ENCODE data around the gene FAM111A.

FAM111A gene

DNA sequence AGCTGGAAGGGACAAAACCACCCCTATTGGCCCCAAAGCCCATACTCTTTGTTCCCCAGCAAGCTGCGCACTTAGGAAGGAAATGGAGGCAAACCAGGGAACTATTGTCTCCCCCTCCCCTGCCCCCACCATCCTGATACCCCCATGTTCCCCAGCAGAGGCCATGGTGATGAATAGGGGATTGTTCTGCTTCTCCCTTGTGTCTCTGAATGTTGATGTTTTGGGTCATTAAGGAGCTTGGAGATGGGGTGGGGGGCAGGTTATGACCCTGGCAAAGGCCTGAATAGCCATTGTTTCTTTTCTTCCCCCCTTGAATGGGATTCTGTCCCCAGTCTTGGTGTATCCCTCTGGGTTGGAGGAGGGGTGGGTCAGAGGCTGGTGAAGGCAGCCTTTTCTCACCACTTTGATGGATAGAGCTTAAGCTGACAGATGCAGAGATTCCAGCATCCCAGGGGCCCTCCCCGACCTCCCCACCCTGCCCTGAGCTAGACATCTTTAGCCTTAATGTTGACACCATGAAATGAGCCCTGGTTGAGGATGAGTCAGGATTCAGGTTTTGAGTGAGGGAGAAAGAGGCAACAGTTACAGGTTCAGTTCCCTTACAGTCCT, 37.6 kb downstream of the FAM111A start:
- DNase-seq: no peak

DNA sequence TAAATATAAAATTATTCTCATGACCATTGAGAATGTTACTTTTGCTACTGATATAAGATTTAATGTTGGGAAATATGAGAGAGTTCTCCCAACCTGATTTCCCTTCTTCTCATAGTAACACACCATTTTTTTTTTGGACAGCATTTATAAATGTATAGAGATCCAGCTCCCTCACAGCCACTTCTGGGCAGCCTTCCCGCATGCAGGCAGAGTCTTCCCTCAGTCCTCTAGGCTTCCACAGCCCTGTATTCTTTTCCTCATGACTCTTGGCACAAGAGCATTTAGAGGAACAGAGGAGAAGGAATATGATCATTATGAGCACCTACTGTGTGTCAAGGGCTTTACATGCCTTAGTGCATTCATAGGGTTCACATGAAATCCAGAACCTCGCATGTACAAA, 38.3 kb downstream of the FAM111A start:
- no peak for DNase-seq

DNA sequence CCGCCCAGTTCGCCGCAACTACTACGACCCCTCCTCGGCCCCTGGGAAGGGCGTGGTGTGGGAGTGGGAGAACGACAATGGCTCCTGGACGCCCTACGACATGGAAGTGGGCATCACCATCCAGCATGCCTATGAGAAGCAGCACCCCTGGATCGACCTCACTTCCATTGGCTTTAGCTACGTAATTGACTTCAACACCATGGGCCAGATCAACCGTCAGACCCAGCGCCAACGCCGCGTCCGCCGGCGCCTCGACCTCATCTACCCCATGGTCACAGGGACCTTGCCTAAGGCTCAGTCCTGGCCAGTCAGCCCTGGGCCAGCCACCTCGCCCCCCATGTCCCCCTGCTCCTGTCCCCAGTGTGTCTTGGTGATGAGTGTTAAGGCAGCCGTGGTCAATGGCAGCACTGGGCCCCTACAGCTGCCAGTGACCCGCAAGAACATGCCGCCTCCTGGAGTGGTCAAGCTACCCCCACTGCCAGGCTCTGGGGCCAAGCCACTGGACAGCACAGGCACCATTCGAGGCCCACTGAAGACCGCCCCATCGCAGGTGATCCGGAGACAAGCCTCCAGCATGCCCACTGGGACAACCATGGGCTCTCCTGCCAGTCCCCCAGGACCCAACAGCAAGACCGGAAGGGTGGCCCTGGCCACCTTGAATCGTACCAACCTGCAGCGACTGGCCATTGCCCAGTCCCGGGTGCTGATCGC, 39.2 kb downstream of the FAM111A start:
- no peak for DNase-seq

DNA sequence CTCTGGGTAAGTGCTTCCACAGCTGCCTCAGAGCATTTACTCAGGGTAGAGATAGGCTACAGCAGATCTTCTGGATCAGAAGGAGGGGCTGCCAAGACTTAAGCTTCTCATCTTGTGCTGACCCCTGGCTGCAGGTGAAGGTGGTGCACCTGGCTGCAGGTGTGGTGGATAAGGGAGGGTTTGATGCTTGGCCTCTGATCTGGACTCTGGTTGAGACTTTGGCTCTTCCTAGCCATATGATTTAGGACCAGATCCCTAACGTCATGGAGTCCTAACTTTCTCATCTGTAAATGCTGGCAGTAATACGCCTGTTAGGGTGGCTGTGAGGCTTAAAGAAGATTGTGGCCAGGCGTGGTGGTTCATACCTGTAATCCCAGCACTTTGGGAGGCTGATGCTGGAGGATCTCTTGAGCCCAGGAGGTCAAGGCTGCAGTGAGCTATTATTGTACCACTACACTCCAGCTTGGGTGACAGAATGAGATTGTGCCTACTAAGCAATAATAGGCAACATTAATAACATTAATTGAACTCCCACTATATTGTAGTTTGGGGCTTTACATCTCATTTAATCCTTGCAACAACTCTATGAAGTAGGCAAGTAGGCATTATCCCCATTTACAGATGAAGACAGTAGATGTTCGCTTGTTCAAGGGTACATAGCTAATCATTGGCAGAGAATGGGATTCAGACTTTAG, 39.9 kb downstream of the FAM111A start:
- DNase-seq: peak; percentile 40

DNA sequence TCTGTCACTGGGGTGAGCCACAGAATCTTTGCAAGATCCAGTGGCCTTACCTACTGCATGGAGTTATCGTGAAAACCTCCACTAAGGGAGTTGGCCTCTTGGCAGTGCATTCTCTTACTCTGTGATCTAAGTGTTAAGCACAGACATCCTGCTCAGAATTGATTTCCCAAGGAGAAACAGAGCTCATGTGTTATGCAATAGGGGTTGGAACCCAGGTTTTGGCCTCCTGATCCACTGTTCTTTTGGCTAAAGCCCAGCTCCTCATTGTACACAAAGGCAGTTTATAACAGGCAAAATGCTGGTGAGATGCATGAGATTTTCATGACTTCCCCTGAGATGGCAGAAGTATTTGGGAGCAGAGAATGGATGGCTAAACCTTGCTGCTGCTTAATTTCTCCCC, 41.1 kb downstream of the FAM111A start:
- DNase-seq: no peak

DNA sequence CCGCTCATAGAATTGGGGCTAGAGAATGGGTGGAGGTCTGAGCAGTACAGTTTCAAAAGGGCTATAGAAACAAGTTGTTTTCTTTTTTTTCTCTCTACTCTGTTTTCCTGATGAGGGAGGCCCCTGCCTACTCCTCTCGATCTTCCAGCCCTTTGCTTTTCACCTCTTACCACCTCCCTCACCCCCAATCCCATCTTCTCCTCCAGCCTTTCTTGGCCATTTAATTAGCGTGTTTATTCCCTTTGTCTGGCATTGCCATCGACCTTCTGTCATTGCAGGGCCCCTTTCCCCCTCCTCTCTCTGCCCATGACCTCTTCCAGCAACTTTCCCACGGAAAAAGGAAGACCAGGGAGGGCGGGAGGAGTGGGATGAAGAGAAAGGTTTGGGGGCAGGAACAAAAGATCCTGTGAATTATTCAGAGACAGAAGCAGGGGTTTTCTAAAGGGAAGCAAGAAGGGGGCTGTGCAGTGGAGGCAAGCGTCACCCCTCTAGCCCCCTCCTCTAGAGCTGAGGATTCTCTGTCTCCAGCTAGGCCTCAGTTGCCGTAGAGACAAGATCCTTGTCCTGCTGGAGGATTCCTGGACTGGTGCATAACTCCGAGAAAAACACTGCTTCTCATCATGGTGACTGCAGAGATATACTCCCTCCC, 42.2 kb downstream of the FAM111A start:
- DNase-seq: no peak

DNA sequence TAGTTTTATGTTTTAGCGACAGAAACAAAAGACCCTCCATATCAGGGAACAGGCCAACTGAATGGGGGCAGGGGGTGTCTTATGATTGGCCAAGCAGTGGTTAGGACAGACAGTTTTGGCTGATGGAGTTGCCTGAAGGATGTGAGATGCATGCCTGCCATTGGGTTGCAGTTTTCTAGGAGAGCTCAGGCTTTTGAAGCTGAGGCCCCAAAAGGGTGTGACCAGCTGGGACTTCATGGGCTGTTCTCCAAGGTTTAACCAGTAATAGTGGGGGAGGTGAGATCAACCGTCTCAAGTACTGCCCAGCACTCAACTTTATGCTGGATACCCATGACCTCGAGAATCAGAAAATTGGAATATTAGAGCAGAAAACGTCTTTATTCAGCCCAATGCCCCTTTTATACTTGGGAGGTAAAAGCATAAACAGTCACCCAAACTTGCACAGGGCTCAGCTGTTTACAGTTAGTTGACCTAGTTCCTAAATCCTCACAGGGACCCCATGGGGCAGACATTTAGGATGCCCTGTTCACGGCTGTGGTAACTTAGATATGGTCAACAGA, 42.8 kb downstream of the FAM111A start:
- no peak for DNase-seq

DNA sequence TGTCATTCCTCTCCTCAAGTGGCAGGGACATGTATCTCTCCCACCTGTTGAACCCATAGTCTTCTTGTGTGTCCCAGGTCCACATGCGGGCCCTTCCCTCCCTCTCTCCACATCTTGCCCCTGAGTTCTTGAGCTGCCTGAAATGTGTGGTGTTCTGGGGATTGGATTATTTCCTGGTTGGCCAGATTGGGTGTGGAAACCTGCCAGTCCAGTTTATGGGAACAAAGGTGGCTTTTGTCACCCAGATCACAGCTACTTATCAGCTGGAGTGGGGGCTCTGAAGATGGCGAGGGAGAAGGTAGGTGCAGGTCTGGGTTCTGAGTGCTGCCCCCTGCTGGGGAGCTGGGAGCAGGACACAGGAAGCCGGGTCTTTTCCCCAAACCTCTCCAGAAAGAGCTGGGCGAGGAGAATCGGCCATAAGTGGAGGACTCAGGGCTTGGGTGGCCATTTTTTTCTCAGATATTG, 43.5 kb downstream of the FAM111A start:
- peak; percentile 66 for DNase-seq

DNA sequence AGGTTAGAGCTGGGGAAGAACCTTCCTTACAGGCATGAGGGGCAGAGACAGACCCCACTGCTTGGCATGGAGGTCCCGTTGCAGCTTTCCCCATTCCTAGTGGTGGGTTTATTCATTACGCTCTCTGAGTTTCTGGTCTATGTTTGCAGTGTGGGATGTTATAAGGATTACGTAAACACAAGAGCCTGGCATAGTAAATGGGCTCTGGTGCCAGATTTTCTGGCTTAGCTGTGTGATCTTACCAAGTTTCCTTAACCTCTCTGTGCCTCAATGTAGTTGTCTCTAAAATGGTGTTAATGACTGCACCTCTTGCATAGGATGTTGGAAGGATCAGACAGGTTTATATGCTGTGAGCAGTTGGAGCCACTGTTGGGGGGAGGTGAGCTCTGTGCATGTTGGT, 44.4 kb downstream of the FAM111A start:
- no peak for DNase-seq

DNA sequence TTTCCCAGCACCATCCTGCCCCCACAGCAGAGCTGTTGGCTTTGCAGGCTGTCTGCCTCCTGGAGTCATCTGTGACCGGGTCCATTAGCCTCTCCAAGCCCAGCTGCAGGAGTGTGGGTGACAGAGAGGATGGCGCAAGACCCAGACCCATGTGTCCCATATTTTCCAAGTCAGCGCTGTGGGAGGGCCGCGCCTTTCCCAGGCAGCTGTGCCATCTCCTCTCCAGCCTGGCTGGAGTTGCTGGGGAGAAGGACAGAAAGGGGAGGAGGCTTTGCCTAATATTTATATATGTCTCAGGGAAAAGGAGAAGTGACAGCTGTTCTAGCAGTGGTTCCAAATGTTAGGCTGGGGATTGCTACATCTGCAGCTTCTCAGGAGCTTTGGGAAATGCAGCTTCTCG, 44.9 kb downstream of the FAM111A start:
- no peak for DNase-seq

DNA sequence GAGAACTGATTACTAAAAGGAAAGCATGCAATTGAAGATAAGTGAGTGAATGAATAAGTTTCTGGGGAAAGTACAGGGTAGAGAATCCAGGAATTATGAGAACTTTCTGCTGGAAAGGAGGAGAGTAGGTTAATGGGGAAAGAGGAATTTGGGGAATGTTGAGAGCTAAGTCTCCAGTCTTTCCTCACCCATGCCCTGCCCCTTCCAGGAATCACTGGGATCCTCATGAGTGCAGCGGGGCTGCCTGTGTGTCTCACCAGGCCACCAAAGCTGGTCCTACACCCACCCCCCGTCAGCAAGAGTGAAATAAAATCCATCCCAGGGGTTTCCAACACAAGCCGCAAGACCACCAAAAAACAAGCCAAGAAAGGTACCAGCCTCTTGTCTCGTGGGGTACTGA, 46.3 kb downstream of the FAM111A start:
- DNase-seq: no peak

DNA sequence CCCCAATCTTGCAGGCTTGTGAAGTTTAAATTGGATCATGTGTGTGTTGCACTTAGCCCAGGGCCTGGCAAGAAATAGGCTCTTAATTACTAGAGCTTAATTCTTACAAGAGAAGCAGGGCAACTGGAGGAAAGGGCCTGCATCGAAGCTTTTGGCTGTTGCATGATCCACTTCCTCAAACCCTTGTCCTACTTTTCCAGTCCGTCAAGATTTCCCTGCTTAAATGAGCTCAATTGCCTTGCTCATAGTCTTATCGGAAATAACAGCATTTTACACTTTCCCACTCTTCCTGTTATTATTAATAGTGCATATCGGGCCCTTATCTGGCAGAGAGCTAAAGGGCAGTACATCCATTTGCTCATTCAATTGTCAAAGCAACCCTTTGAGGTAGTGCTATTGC, 47.3 kb downstream of the FAM111A start:
- no peak for DNase-seq

DNA sequence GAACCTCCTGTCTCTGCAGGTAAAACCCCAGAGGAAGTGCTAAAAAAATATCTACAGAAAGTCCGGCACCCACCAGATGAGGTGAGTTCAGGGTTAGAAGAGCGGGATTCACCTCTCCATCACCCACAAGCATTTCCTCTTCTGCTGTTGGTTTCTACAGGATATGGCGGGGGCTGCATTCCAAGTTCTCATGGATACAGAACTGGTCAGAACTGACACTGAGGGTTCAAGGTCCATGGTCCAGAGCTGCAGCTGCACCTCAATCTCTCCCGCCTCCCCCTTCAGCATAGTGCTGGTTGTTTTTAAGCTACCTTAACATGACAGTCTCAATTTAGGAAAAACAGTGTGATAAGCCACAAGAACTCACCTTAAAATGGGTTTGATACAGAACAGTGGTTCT, 48.4 kb downstream of the FAM111A start:
- DNase-seq: no peak

DNA sequence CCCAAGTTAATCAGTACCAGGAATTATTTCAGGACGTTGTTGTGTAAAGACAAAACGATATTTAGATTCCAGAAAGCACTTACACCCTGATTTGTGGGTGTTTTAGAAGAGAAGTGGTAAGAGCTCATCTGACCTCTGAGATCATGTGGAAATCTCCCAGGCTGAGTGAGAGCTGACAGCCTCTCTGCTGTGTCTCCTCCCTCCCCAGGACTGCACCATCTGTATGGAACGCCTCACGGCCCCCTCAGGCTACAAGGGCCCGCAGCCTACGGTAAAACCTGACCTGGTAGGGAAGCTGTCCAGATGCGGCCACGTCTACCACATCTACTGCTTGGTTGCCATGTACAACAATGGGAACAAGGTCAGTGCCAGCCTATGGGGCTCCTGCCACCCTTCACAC, 49.2 kb downstream of the FAM111A start:
- DNase-seq: no peak

DNA sequence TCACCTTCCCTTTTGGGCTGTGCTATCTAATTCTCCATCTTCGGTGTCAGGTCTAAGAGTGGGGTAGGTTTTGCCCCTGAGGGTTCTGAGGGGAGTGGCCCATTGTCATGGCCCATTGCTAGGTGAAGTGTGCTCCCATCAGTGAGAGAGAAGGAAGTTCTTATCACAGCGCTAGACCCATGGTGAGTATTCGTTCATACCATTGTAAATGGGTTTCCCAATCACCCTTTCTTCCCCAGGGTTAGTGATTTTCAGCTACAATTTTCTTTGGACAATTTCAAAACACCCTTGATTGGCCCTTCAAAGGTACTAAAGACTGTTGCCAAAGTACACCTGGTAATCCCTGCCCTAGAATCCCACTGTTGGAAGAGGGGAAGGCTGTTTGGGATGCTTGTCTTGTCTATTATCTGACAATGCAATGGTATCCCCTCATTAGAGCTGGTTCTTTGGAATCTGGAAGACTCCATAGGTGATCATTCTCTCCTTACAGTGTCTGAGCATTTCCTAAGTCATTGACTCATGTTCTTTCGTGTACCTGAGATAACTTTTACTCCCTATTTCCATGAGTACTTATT, 49.9 kb downstream of the FAM111A start:
- DNase-seq: no peak

DNA sequence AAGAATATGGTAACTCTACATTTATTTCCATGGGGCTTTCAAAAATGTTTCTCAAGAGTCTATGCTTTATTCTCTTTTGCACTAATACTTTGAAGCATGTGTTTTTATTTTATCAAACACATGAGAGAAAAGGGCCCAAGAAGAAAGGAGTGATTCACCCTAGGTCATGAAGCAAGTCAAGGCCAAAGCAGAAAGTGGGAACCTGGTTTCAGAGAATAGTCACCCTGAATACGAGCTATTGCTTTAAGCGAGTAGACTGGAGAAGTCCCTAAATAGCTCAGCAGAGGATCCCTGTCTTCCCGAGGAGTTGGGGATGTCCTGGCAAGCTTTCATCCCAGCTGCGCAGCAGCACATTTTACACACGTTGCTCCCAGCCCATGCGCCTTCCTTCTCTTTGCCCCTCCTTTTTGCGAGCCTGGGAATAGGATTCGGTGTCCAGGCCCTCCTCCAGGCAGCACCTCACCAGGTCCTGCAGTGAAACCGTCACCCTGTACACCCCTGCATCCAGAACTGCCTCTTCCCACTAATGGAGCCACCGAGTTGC, 51.0 kb downstream of the FAM111A start:
- DNase-seq: no peak

DNA sequence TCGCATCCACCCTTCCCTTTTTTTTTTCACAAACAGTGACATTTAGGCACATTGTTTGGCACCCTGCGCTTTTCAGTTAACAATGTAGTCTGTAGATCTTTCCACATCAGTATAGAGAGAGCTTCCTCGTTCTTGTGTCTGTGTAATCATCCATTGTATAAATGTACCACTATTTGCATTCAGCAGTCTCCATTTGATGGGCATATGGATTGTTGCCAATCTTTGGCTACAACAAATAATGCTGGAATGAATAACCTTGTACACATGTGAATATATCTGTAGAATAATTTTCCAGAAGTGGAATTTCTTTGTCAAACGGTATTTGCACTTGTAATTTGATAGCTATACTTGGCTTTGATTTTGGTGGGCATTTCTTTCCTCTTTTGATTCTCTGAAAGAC, 52.9 kb downstream of the FAM111A start:
- no peak for DNase-seq

DNA sequence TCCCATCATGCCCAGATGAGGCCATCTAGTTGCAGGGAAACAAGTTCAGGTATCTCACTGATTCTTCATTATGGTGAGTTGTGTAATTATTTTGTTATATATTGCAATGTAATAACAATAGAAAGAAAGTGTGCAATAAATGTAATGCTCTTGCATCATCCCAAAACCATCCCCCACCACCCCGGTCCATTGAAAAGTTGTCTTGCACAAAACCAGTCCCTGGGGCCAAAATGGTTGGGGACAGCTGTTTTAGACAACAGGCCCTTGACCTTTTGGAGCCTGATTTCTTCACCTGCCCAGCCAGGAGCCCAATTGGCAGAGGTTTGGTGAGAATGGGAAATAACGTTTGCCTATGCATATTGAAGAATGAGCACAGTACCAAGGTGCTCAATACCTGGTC, 54.1 kb downstream of the FAM111A start:
- DNase-seq: no peak

DNA sequence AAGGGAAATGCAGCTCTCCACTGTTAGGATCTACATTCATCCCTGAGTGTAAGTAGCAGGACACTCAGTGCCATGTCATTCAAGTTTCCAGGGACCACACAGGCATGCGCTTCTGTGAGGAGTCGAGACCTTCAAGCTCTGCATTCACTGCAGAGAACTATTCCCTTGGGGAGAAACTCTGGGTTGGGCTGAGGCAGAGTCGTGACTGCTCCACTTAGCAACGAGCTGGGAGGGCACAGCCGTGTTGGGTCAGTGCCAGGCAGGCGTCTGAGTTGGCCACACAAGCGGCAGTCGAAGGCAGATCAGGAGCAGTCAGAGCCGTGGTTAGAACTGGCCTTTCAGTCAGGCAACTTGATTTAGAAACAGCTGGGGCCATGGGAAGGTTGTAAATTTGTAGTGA, 55.3 kb downstream of the FAM111A start:
- DNase-seq: no peak

DNA sequence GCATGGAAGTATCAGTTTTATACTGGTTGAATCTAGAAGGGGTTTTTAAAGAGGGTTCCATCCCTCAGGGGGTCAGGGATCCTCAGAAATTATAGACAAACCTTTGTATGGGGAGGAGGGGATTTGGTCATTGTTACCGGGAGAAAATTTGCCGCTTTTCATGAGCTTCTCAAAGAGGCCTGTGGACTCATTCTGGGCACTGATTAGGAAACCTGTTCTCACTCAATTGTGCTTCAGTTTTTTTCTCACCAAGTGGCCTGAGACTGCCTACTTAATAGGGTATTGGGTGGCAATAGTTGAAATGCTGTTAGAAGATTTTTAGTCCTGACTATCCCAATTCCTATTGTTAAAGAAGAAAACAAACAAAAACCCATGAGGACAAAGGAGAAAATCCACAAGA, 56.1 kb downstream of the FAM111A start:
- DNase-seq: no peak

DNA sequence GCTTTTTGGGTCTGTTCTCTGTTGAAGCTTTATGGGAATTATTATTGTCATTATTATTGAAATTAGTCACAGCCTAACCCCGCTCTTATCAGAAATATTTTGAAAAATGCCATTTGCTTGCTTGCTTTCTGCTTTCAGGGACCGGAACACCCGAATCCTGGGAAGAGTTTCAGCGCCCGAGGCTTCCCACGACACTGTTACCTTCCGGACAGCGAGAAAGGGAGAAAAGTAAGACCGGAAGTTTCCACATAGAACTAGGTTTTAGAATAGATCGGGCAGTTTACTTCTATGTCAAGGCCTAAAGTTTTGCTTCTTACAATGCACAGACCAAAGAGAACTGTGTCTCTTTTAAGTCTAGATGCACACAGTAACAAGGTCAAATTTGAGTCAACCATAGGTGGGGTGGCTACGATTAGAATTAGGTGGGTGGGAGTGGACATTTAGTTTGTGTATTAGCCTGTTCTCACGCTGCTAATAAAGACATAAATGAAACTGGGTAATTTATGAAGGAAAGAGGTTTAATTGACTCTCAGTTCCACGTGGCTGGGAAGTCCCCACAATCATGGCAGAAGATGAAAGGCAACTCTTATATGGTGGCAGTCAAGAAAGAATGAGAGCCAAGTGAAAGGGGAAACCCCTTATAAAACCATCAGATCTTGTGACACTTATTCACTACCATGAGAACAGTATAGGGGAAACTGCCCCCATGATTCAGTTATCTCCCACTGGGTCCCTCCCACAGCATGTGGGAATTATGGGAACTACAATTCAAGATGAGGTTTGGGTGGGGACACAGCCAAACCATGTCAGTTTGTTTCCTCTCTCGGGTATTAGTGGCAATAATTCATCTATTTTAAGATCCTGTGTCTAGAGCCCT, 57.1 kb downstream of the FAM111A start:
- no peak for DNase-seq

DNA sequence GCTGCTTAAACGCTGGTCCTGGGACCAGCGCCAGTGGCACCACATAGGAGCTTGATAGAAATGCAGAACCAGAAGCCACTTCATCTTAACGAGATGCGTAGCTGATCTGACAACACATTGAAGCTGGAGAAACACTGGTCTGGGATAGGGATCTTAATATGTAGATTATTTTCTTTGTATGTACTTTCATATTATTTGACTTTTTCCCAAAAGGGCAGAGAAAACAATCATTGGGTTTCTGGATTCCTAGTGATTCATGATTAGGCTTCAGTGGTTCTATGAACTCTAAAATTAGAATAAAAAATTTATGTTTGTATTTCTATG, 57.7 kb downstream of the FAM111A start:
- no peak for DNase-seq
